Measurements from ENCODE around the gene KNL1. TPM values are rescaled to one million over a fixed set of nuclear protein-coding genes. Genes with fewer than 3 reads are reported as not detected.

KNL1 gene
- total and polyA plus RNA-seq, 10 of the 15 experiments (the other 5 are each of a cell fraction or from before 2014, with no cell fraction given) = 10.9 to 55.5 (median 28.4) TPM

DNA sequence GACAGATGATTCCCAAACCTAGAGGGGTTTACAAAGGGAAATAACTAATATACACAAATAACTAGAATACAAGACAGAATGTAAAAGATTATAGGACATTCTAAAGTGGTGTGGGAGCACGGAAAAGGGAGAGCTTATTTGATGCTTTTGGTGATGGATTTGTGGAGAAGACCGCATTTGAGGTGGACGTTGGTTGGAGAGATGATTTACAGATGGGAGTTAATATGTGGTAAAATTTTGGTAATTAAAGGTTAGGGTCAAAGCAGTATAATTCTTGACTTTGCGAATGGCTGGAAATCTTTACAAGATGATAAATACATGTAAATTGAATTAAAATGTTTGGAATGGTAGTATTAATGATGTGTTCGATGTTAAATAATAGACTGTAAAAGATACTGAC is 1.2 kb downstream of the KNL1 start (continued):
- TF ChIP-seq CTCF (IDR thresholded peaks at IDR 0.05 in 2 of 3, conservative IDR thresholded peaks at IDR 0.05 in 1 of 3; ENCODE audit: control insufficient read depth in 2 of 3, extremely low read depth in 1 of 3, insufficient read depth in 1 of 3, low read depth in 3 of 3, low read length in 3 of 3) = no peak
- no peak for TF ChIP-seq SMAD1 (IDR thresholded peaks at IDR 0.05; ENCODE audit: low read depth, partially characterized antibody)
- no peak for TF ChIP-seq ASH2L (IDR thresholded peaks at IDR 0.05; ENCODE audit: borderline replicate concordance, low read depth)
- TF ChIP-seq WRNIP1 (IDR thresholded peaks at IDR 0.05; ENCODE audit: borderline replicate concordance, low read depth, low read length) = no peak
- TF ChIP-seq PAX8 (IDR thresholded peaks at IDR 0.05) = no peak
- no peak for TF ChIP-seq FOS (IDR thresholded peaks at IDR 0.05; ENCODE audit: borderline replicate concordance, extremely low read depth, insufficient read length)
- TF ChIP-seq, protein P1, sequence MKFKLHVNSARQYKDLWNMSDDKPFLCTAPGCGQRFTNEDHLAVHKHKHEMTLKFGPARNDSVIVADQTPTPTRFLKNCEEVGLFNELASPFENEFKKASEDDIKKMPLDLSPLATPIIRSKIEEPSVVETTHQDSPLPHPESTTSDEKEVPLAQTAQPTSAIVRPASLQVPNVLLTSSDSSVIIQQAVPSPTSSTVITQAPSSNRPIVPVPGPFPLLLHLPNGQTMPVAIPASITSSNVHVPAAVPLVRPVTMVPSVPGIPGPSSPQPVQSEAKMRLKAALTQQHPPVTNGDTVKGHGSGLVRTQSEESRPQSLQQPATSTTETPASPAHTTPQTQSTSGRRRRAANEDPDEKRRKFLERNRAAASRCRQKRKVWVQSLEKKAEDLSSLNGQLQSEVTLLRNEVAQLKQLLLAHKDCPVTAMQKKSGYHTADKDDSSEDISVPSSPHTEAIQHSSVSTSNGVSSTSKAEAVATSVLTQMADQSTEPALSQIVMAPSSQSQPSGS (IDR thresholded peaks at IDR 0.05; ENCODE audit: low read length) = no peak
- TF ChIP-seq SREBF1 (IDR thresholded peaks at IDR 0.05; ENCODE audit: low read length) = no peak
- TF ChIP-seq RFX5 (IDR thresholded peaks at IDR 0.05; ENCODE audit: low read depth, low read length) = no peak
- no peak for TF ChIP-seq BACH1 (IDR thresholded peaks at IDR 0.05; ENCODE audit: borderline replicate concordance)
- TF ChIP-seq TARDBP (IDR thresholded peaks at IDR 0.05; ENCODE audit: borderline replicate concordance) = no peak

Measured in GM12878 (cell line).